ENCODE data around the gene PDXDC1. TPM values are rescaled to one million over a fixed set of nuclear protein-coding genes. Genes with fewer than 3 reads are reported as not detected.
A peak's percentile ranks its signal among the peaks of the same experiment; 100 is the strongest.
"Not testable (repeated sequence)": the region's sequence is repeated elsewhere in the genome, so short reads cannot be mapped to it uniquely, and the experiment has no call there.

Gene PDXDC1
- total RNA-seq, 1 experiment from 2014 or later: 75.5 TPM

- DNase-seq (ENCODE audit: low spot score): no peak
These were observed 62.2 kb downstream of the PDXDC1 start for GRCh38 chr16:15037003-15037402.

GRCh38 chr16:15037745-15038144 is 62.9 kb downstream of the PDXDC1 start:
- DNase-seq (ENCODE audit: low spot score): no peak

- no peak for DNase-seq (ENCODE audit: low spot score)
These were observed 63.9 kb downstream of the PDXDC1 start for GRCh38 chr16:15038689-15039088.

GRCh38 chr16:15041271-15042004 is 66.6 kb downstream of the PDXDC1 start:
- DNase-seq (ENCODE audit: low spot score): peak; percentile 75

- no peak for DNase-seq (ENCODE audit: low spot score)
These were observed 68.5 kb downstream of the PDXDC1 start for GRCh38 chr16:15043344-15043743.

GRCh38 chr16:15044286-15044685 is 69.5 kb downstream of the PDXDC1 start:
- no peak for DNase-seq (ENCODE audit: low spot score)

- not testable (repeated sequence) for DNase-seq (ENCODE audit: low spot score)
These were observed 70.4 kb downstream of the PDXDC1 start for GRCh38 chr16:15045270-15045669.

GRCh38 chr16:15046692-15047376 is 72.0 kb downstream of the PDXDC1 start:
- DNase-seq (ENCODE audit: low spot score): no peak

- no peak for DNase-seq (ENCODE audit: low spot score)
These were observed 74.9 kb downstream of the PDXDC1 start for GRCh38 chr16:15049581-15050180.

GRCh38 chr16:15050440-15050839 is 75.6 kb downstream of the PDXDC1 start:
- DNase-seq (ENCODE audit: low spot score): not testable (repeated sequence)

- DNase-seq (ENCODE audit: low spot score): no peak
These were observed 76.6 kb downstream of the PDXDC1 start for GRCh38 chr16:15051387-15051951.

- no peak for DNase-seq (ENCODE audit: low spot score)
These were observed 78.1 kb downstream of the PDXDC1 start for GRCh38 chr16:15052747-15053476.

- no peak for DNase-seq (ENCODE audit: low spot score)
These were observed 79.1 kb downstream of the PDXDC1 start for GRCh38 chr16:15053904-15054303.

GRCh38 chr16:15054357-15055140 is 79.7 kb downstream of the PDXDC1 start:
- DNase-seq (ENCODE audit: low spot score): no peak

- DNase-seq (ENCODE audit: low spot score): no peak
These were observed 80.6 kb downstream of the PDXDC1 start for GRCh38 chr16:15055141-15056053.

- no peak for DNase-seq (ENCODE audit: low spot score)
These were observed 83.0 kb downstream of the PDXDC1 start for GRCh38 chr16:15057681-15058417.

- no peak for DNase-seq (ENCODE audit: low spot score)
These were observed 84.5 kb downstream of the PDXDC1 start for GRCh38 chr16:15059324-15059723.

GRCh38 chr16:15062085-15062810 is 87.4 kb downstream of the PDXDC1 start:
- not testable (repeated sequence) for DNase-seq (ENCODE audit: low spot score)
